ENCODE data around the gene RBM43. TPM values are rescaled to one million over a fixed set of nuclear protein-coding genes. Genes with fewer than 3 reads are reported as not detected.
A peak's percentile ranks its signal among the peaks of the same experiment; 100 is the strongest.

The RBM43 gene
- total and polyA plus RNA-seq, 9 of the 15 experiments (the other 6 are each of a cell fraction or from before 2014, with no cell fraction given), result 1.3 to 6.9 (median 3.8) TPM

- TF ChIP-seq RFX1 (IDR thresholded peaks at IDR 0.05) (peak; percentile 77), ASH1L (IDR thresholded peaks at IDR 0.05; ENCODE audit: borderline replicate concordance, low read depth, partially characterized antibody) (no peak), MTA3 (IDR thresholded peaks at IDR 0.05; ENCODE audit: borderline replicate concordance) (peak; percentile 32; the same call in 1 of the 2 replicates), NCOA2 (IDR thresholded peaks at IDR 0.05; ENCODE audit: partially characterized antibody in 2 of 2) (no peak), ZNF124 (CRISPR knock-in tag; IDR thresholded peaks at IDR 0.05) (no peak), RERE (CRISPR knock-in tag; IDR thresholded peaks at IDR 0.05; ENCODE audit: borderline replicate concordance) (0 out of 2 replicates have a peak, but pooled peaks have one; percentile 69), MEIS2 (IDR thresholded peaks at IDR 0.05; ENCODE audit: partially characterized antibody) (peak; percentile 39), ATF6 (CRISPR knock-in tag; IDR thresholded peaks at IDR 0.05) (peak; percentile 76; the same call in 1 of the 2 replicates)
- TF ChIP-seq, protein P1, sequence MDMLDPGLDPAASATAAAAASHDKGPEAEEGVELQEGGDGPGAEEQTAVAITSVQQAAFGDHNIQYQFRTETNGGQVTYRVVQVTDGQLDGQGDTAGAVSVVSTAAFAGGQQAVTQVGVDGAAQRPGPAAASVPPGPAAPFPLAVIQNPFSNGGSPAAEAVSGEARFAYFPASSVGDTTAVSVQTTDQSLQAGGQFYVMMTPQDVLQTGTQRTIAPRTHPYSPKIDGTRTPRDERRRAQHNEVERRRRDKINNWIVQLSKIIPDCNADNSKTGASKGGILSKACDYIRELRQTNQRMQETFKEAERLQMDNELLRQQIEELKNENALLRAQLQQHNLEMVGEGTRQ (CRISPR knock-in tag; IDR thresholded peaks at IDR 0.05), result 0 out of 2 replicates have a peak, but pooled peaks have one; percentile 31
- TF ChIP-seq, protein P2, sequence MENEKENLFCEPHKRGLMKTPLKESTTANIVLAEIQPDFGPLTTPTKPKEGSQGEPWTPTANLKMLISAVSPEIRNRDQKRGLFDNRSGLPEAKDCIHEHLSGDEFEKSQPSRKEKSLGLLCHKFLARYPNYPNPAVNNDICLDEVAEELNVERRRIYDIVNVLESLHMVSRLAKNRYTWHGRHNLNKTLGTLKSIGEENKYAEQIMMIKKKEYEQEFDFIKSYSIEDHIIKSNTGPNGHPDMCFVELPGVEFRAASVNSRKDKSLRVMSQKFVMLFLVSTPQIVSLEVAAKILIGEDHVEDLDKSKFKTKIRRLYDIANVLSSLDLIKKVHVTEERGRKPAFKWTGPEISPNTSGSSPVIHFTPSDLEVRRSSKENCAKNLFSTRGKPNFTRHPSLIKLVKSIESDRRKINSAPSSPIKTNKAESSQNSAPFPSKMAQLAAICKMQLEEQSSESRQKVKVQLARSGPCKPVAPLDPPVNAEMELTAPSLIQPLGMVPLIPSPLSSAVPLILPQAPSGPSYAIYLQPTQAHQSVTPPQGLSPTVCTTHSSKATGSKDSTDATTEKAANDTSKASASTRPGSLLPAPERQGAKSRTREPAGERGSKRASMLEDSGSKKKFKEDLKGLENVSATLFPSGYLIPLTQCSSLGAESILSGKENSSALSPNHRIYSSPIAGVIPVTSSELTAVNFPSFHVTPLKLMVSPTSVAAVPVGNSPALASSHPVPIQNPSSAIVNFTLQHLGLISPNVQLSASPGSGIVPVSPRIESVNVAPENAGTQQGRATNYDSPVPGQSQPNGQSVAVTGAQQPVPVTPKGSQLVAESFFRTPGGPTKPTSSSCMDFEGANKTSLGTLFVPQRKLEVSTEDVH (IDR thresholded peaks at IDR 0.05; ENCODE audit: low read depth, partially characterized antibody), result no peak
Measured at GRCh38 chr2:151261231-151261976, at the start of gene RBM43 (continued).

Measured in K562 (cell line).